ENCODE data around the gene ADD2. TPM values are rescaled to one million over a fixed set of nuclear protein-coding genes. Genes with fewer than 3 reads are reported as not detected.

The ADD2 gene
- total RNA-seq, 1 experiment from 2014 or later: 0.08 TPM

DNA sequence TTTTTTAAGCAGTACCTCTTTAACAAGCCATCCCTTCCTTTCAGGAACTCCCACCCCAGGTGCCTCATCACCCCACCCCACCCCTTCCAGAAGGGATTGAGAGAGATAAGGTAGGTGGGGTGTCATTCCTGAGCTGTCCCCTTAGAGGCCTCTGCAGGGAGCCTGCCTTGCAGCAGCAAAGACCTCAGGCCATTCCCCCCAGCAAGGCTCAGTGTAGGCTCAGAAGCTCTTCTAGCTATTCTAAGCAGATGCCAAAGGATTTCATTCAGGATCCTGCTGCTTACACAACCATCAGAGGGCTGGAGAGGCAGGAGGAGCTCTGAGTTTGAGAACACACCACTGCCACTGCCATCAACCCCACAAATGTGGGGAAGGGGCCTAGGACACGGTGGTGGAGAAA lies 28.3 kb upstream of the ADD2 start:
- Histone ChIP-seq H3K27me3 (no peaks in the 10 kb centered on the region; the same call in 1 of the 2 replicates), H3K36me3 (no peaks in the 10 kb centered on the region), H3K4me3 (no peak overlapping the region), H3K4me1 (no peaks in the 10 kb centered on the region), H3K27ac (no peak overlapping the region), H3K9me3 (replicated peaks) (0 out of 2 replicates have a peak, but pooled peaks cover 10% of the 10 kb centered on the region)
- DNase-seq: no peak

DNA sequence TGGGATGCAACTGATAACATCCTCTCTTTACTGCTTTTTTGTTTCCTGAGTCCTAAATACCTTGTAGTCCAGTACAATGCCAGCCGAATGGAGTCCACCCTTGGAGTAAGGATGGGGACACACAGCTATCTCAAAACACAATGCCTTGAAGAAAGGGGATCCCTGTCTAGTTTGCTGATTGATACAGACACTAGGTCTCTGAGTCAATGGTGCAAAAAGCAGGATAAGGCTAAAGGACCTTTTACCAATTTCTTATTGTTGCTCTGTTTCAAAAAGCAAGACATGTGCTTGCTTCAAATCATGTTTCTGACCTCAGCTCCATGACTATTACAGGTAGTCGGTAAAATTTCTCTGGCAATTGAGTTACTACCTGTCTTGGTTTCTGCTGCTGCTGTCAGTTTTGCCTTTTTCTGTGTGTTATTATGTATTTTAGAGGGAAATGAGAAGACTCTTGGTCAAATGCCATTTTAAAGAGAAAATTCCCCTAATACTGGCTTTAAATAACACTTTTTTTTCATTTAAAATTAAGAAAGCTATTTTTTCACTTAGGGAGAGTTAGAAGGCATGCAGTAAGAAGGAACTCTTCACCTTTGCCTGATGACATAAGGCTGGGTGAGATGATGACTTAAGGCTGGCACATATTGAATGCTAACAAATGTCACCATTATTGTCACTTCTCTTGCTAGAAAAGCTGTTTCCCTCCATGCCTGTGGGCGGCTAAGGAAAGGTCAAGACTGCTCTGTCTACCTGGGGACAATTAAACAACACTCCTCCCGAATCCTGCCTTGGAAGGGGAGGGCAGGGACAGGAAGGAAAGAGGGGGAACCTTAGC lies 27.4 kb upstream of the ADD2 start:
- H3K36me3 ChIP-seq: no peaks in the 10 kb centered on the region
- DNase-seq: no peak
- 0 out of 2 replicates have a peak, but pooled peaks cover 10% of the 10 kb centered on the region for H3K9me3 ChIP-seq (replicated peaks)
- no peak overlapping the region for H3K4me3 ChIP-seq
- H3K4me1 ChIP-seq: no peaks in the 10 kb centered on the region
- H3K27me3 ChIP-seq: no peaks in the 10 kb centered on the region; the same call in 1 of the 2 replicates
- H3K27ac ChIP-seq: no peak overlapping the region

- H3K36me3 ChIP-seq: no peaks in the 10 kb centered on the region
- DNase-seq: no peak
- no peaks in the 10 kb centered on the region for H3K4me1 ChIP-seq
- H3K9me3 ChIP-seq (replicated peaks): no peaks in the 10 kb centered on the region
- no peak overlapping the region for H3K4me3 ChIP-seq
- no peaks in the 10 kb centered on the region; the same call in none of the 2 replicates for H3K27me3 ChIP-seq
- no peak overlapping the region for H3K27ac ChIP-seq
Measured at GRCh38 chr2:70793450-70793849, 25.4 kb upstream of the ADD2 start.

DNA sequence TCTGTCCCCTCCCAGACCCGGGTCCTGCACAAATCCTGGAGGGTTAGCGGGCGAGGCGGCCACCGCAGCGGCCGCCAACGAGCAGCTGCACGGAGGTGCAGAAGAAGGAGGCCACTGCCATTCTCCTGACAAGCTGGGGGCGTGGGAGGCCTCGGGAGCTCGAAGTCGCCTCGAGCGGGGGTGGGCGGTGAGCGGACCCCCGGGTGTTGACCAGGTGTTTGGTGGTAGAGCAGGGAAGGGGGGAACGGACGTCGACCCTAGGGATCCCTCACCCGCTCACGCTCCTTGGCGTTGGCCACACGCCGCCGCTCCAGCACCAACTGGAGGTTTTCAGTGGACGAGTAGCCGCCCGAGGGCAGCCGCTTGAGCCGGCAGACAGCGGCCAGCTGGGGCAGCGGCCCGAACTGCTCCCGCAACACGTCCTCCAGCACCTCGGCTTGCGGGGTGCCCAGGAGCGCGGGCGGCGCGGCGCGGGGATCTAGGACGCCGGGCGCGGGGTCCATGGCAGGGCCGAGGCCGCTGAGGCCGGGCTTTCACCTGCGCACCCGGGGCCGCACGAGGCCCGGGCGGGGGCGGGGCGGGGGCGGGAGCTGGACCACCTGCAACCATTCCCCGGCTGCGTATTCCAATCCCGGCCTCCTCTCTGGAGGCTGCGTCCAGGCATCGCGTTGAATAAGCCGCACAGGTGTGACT lies 22.3 kb upstream of the ADD2 start, which contains the start of gene FIGLA:
Gene FIGLA, minus strand, starts transcription at position 508 of the 693 bp plus-strand sequence. Its CDS starts 5 bp downstream, at position 503.
- no peak for DNase-seq
- H3K27me3 ChIP-seq: no peaks in the 10 kb centered on the region; the same call in none of the 2 replicates

DNA sequence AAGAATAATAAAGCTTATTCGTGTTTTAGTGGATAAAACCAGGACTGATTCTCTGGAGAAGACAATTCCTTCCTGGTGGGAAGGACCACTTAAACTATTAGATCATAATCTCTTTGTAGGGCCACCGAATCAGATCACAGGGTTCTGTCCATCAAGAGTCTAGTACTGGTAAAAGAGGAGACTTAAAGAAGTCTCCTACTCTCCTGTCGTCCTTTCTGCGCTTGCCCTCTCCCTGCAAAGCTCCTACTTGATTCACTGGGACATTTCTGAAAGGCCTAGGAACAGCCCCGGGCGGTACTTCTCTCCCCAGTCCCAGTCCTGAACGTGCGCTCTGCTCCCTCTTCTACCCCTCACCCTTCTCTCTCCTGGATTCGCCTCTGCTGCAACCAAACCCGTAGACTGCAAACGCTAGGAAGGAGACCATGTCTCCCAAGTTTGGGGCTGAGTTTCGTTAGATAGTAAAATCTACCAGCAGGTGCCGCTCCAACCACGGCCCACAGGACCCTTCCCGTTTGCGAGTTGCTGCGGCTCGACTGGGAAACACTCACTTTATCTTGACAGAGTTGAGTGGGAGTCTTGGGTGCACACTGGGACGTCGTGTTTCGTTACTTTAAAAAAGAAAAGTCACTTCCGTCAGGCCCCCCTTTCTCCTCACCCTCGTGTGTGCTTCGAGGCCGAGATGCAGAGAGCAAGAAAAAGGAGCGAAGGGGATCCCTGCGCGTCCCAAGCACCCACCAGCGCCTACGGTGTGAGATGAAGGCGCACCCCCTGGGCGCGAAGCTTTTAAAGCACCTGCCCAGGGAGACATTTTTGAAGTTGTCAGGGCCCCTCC lies 21.5 kb upstream of the ADD2 start:
- peak; percentile 37 to 53 for DNase-seq
- no peak overlapping the region for H3K27ac ChIP-seq
- no peaks in the 10 kb centered on the region for H3K36me3 ChIP-seq
- H3K27me3 ChIP-seq: no peaks in the 10 kb centered on the region; the same call in none of the 2 replicates
- H3K4me1 ChIP-seq: peaks cover 5% of the 10 kb centered on the region
- no peaks in the 10 kb centered on the region for H3K9me3 ChIP-seq (replicated peaks)
- no peak overlapping the region for H3K4me3 ChIP-seq

More for the DNA sequence above, 22.3 kb upstream of the ADD2 start, which contains the start of gene FIGLA:
- H3K36me3 ChIP-seq: no peaks in the 10 kb centered on the region
- H3K4me3 ChIP-seq: no peak within 1 kb of the TSS
- no peak within 1 kb of the TSS for H3K27ac ChIP-seq
- H3K9me3 ChIP-seq (replicated peaks): no peaks in the 10 kb centered on the region
- peaks cover 4% of the 10 kb centered on the region for H3K4me1 ChIP-seq

- Histone ChIP-seq H3K4me1 (peaks cover 9% of the 10 kb centered on the region), H3K27ac (no peak overlapping the region), H3K9me3 (replicated peaks) (no peaks in the 10 kb centered on the region), H3K36me3 (no peaks in the 10 kb centered on the region), H3K4me3 (no peak overlapping the region), H3K27me3 (no peaks in the 10 kb centered on the region; the same call in 1 of the 2 replicates)
- DNase-seq: peak; percentile 77 to 89
Measured at GRCh38 chr2:70785137-70785911, 17.3 kb upstream of the ADD2 start.

DNA sequence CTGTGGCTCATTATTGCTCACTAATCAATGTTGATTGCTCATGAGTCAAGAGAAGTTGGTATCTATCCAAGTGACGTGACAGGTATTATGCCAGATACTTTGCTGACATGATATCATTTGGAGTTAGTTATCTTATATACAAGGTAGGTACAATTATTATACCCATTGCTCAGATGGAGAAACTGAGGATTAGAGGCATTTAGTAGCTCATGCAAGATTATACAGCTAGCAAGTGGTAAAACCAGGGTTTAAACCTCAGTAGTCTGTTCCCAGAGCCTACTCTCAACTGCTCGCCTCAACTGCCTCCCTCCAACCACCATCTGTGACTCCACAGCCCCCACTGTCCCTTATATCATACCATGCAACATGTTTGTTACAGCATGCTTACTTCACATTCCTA lies 16.3 kb upstream of the ADD2 start:
- DNase-seq: no peak
- no peaks in the 10 kb centered on the region for H3K9me3 ChIP-seq (replicated peaks)
- H3K36me3 ChIP-seq: no peaks in the 10 kb centered on the region
- peaks cover 9% of the 10 kb centered on the region for H3K4me1 ChIP-seq
- no peak overlapping the region for H3K4me3 ChIP-seq
- H3K27me3 ChIP-seq: no peaks in the 10 kb centered on the region; the same call in 1 of the 2 replicates
- no peak overlapping the region for H3K27ac ChIP-seq

DNA sequence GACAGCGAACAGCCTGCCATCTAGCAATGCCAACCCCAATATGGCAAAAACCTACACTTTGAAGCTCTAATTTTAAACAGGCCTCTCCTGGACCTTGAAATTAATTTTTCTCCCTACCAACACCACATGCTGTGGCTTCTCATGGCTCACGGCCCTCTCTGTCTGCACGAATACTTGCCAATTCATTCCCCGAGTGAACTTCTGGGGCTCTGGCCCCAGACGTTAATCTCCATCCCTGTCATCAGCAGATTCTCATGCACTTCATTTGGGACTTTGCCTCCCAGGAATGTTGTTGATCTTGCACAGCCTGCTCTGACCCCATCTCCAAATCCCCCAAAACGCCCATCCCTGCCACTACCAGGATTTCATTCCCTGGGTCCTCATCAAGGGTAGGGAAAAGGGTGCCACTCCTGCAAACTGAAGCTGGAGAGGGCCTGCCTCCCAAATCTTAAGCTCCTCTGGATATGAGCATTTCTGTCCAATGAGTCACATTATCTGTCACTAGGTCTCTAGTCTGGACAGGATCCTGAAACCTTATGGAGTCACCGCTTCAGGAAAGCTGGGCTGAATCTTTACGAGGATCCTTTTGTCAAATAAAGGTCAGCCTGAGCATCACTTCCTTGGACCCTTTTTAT lies 12.0 kb upstream of the ADD2 start:
- peaks cover 5% of the 10 kb centered on the region for H3K4me1 ChIP-seq
- DNase-seq: no peak
- no peak overlapping the region for H3K27ac ChIP-seq
- H3K36me3 ChIP-seq: no peaks in the 10 kb centered on the region
- no peaks in the 10 kb centered on the region for H3K9me3 ChIP-seq (replicated peaks)
- H3K27me3 ChIP-seq: no peaks in the 10 kb centered on the region
- H3K4me3 ChIP-seq: no peak overlapping the region

GRCh38 chr2:70779491-70779890 lies 11.5 kb upstream of the ADD2 start:
- Histone ChIP-seq H3K4me1 (peaks cover 4% of the 10 kb centered on the region), H3K27me3 (no peaks in the 10 kb centered on the region), H3K27ac (no peak overlapping the region), H3K9me3 (replicated peaks) (no peaks in the 10 kb centered on the region), H3K4me3 (no peak overlapping the region), H3K36me3 (no peaks in the 10 kb centered on the region)
- no peak for DNase-seq

- Histone ChIP-seq H3K36me3 (no peaks in the 10 kb centered on the region), H3K4me1 (peaks cover 2% of the 10 kb centered on the region; the same call in 1 of the 2 replicates), H3K27ac (no peak overlapping the region), H3K27me3 (no peaks in the 10 kb centered on the region), H3K4me3 (no peak overlapping the region), H3K9me3 (replicated peaks) (no peaks in the 10 kb centered on the region)
- DNase-seq: no peak
Measured at GRCh38 chr2:70778676-70779075, 10.7 kb upstream of the ADD2 start.

GRCh38 chr2:70777450-70777849 lies 9.4 kb upstream of the ADD2 start:
- Histone ChIP-seq H3K36me3 (no peaks in the 10 kb centered on the region), H3K27me3 (0 out of 2 replicates have a peak, but pooled peaks cover 3% of the 10 kb centered on the region), H3K27ac (no peak overlapping the region), H3K4me3 (no peak overlapping the region), H3K9me3 (replicated peaks) (no peaks in the 10 kb centered on the region), H3K4me1 (peaks cover 2% of the 10 kb centered on the region; the same call in 1 of the 2 replicates)
- DNase-seq: no peak

GRCh38 chr2:70776266-70776665 lies 8.3 kb upstream of the ADD2 start:
- H3K27ac ChIP-seq: no peak overlapping the region
- DNase-seq: no peak
- H3K36me3 ChIP-seq: no peaks in the 10 kb centered on the region
- no peaks in the 10 kb centered on the region for H3K4me1 ChIP-seq
- no peak overlapping the region for H3K4me3 ChIP-seq
- peaks cover 8% of the 10 kb centered on the region for H3K27me3 ChIP-seq
- H3K9me3 ChIP-seq (replicated peaks): no peaks in the 10 kb centered on the region

GRCh38 chr2:70775141-70775540 lies 7.1 kb upstream of the ADD2 start:
- peaks cover 14% of the 10 kb centered on the region for H3K27me3 ChIP-seq

More at GRCh38 chr2:70775141-70775540, 7.1 kb upstream of the ADD2 start:
- Histone ChIP-seq H3K4me1 (no peaks in the 10 kb centered on the region), H3K9me3 (replicated peaks) (no peaks in the 10 kb centered on the region), H3K36me3 (no peaks in the 10 kb centered on the region), H3K27ac (no peak overlapping the region), H3K4me3 (no peak overlapping the region)
- DNase-seq: no peak
